IMR-90 (cell line): Measurements from ENCODE around the gene TDG. TPM values are rescaled to one million over a fixed set of nuclear protein-coding genes. Genes with fewer than 3 reads are reported as not detected.

Experiments
- ATAC-seq: fragments of 200-7000 bp; cut with Tn5 transposase; 2 replicates; pipeline ENCODE4 v1.9.1; 2020; ENCODE audit warnings: low read depth, mild to moderate bottlenecking, moderate library complexity
- BruUV-seq: library from RNA; stranded (reverse); fragments of 400-500 nt; replicated peaks from 2 replicates; lab custom pipeline; 2021; lab: Mats Ljungman, UMichigan
- CTCF ChIA-PET: fragments of 300-600 bp; formaldehyde crosslinking; extraction: SDS; loops from one replicate; lab custom pipeline; 2021; ENCODE audit warnings: antibody characterized with exemption; lab: Yijun Ruan, JAX
- POLR2A ChIA-PET: fragments of 300-600 bp; sonication (Branson Sonifier 250); formaldehyde crosslinking; loops from one replicate; lab custom pipeline; 2022; ENCODE audit warnings: antibody characterized with exemption; ENCODE audit not compliant: unreplicated experiment; lab: Charles Lee
- DNase-seq: peaks from one replicate; pipeline ENCODE4 v3.0.0; 2013
- H2AFZ ChIP-seq: replicated peaks from 2 replicates; pipeline ENCODE3; 2013; ENCODE audit warnings: low read length, mild to moderate bottlenecking; ENCODE audit not compliant: poor library complexity
- H2AK5ac ChIP-seq: 2 replicates; pipeline ENCODE4 v1.6.1; 2013; ENCODE audit warnings: low read depth, low read length, inconsistent platforms
- H2AK9ac ChIP-seq: replicated peaks from 2 replicates; pipeline ENCODE3; 2013; ENCODE audit warnings: mild to moderate bottlenecking, low read depth, low read length, moderate library complexity; ENCODE audit not compliant: poor library complexity
- H2BK120ac ChIP-seq: 2 replicates; pipeline ENCODE4 v1.6.1; 2013; ENCODE audit warnings: low read depth, low read length, inconsistent platforms
- H2BK15ac ChIP-seq: 3 replicates; pipeline ENCODE4 v1.6.1; 2013; ENCODE audit warnings: low read depth, low read length, inconsistent platforms
- H2BK20ac ChIP-seq: 2 replicates; pipeline ENCODE4 v1.6.1; 2013; ENCODE audit warnings: low read depth, mild to moderate bottlenecking, inconsistent platforms, low read length, moderate library complexity
- H2BK5ac ChIP-seq: 2 replicates; pipeline ENCODE4 v1.6.1; 2013; ENCODE audit warnings: mild to moderate bottlenecking, low read depth, low read length, inconsistent platforms; ENCODE audit not compliant: poor library complexity, severe bottlenecking
- H3K14ac ChIP-seq: replicated peaks from 2 replicates; pipeline ENCODE4 v1.6.1; 2013; ENCODE audit warnings: low read depth, low read length, inconsistent platforms
- H3K18ac ChIP-seq: 2 replicates; pipeline ENCODE4 v1.6.1; 2013; ENCODE audit warnings: low read depth, low read length, control low read depth
- H3K23ac ChIP-seq: 2 replicates; pipeline ENCODE4 v1.6.1; 2013; ENCODE audit warnings: low read depth, low read length, inconsistent platforms
- H3K27ac ChIP-seq: 2 replicates; pipeline ENCODE4 v1.5.1; 2013; ENCODE audit warnings: mild to moderate bottlenecking, control low read depth, low read length; ENCODE audit not compliant: insufficient read depth
- H3K27me3 ChIP-seq: 2 replicates; pipeline ENCODE4 v1.6.1; 2013; ENCODE audit warnings: low read length; ENCODE audit not compliant: control insufficient read depth, insufficient read depth
- H3K36me3 ChIP-seq: 2 replicates; pipeline ENCODE4 v1.6.1; 2013; ENCODE audit warnings: low read length, mixed read lengths; ENCODE audit not compliant: control insufficient read depth, insufficient read depth
- H3K4ac ChIP-seq: 2 replicates; pipeline ENCODE4 v1.6.1; 2013; ENCODE audit warnings: low read depth, low read length, inconsistent platforms
- H3K4me1 ChIP-seq: 2 replicates; pipeline ENCODE4 v1.6.1; 2013; ENCODE audit warnings: low read length, mixed read lengths; ENCODE audit not compliant: control insufficient read depth, insufficient read depth
- H3K4me2 ChIP-seq: 2 replicates; pipeline ENCODE4 v1.6.1; 2013; ENCODE audit warnings: low read depth, mild to moderate bottlenecking, control low read depth, low read length, moderate library complexity
- H3K4me3 ChIP-seq: 2 replicates; pipeline ENCODE4 v1.5.1; 2013; ENCODE audit warnings: low read depth, mild to moderate bottlenecking, control low read depth, low read length, moderate library complexity; ENCODE audit not compliant: insufficient read depth
- H3K56ac ChIP-seq: 2 replicates; pipeline ENCODE4 v1.6.1; 2013; ENCODE audit warnings: low read length, inconsistent platforms; ENCODE audit not compliant: insufficient read depth; ENCODE audit errors: extremely low read depth
- H3K79me1 ChIP-seq, 2 experiments: 2 replicates each; pipeline ENCODE4 v1.6.1; 2013; ENCODE audit warnings: low read length in 2 of 2, inconsistent platforms in 1 of 2, low read depth in 1 of 2
- H3K9ac ChIP-seq: 2 replicates; pipeline ENCODE4 v1.6.1; 2013; ENCODE audit warnings: low read depth, low read length, control low read depth
- H3K9me1 ChIP-seq: 2 replicates; pipeline ENCODE4 v1.6.1; 2013; ENCODE audit warnings: low read length, inconsistent platforms; ENCODE audit not compliant: insufficient read depth
- H3K9me3 ChIP-seq: 2 replicates; pipeline ENCODE4 v1.6.1; 2013; ENCODE audit warnings: low read length; ENCODE audit not compliant: control insufficient read depth, insufficient read depth
- H4K20me1 ChIP-seq: 2 replicates; pipeline ENCODE4 v1.6.1; 2013; ENCODE audit warnings: low read length, inconsistent platforms; ENCODE audit not compliant: insufficient read depth
- H4K5ac ChIP-seq: 2 replicates; pipeline ENCODE4 v1.6.1; 2013; ENCODE audit warnings: mild to moderate bottlenecking, low read depth, low read length, control low read depth
- H4K8ac ChIP-seq, 2 experiments: 2 replicates each; pipeline ENCODE4 v1.6.1; 2013; ENCODE audit warnings: low read depth in 2 of 2, low read length in 2 of 2, control low read depth in 1 of 2, inconsistent platforms in 1 of 2
- H4K91ac ChIP-seq: 2 replicates; pipeline ENCODE4 v1.6.1; 2013; ENCODE audit warnings: low read depth, low read length, inconsistent platforms; ENCODE audit not compliant: insufficient read depth
- CEBPB ChIP-seq: IDR thresholded peaks from 2 replicates; pipeline ENCODE4 v1.6.1; 2012; ENCODE audit warnings: low read depth, low read length, improper control_type of control experiment
- WGBS, 2 experiments: methylation state at CpG; one replicate each; pipeline versions ENCODE4 v1.1.5 to v1.1.7; 2013; ENCODE audit warnings: missing lambda C conversion rate in 2 of 2; ENCODE audit not compliant: insufficient read length in 1 of 2; ENCODE audit errors: extremely low coverage in 2 of 2; 5-methylcytosine and 5-hydroxymethylcytosine counted together
- dilution Hi-C: fragments of 300-500 bp; cut with HindIII; formaldehyde crosslinking; loops from one replicate; pipeline ENCODE4 v1.14.3; 2018; ENCODE audit warnings: low sequenced_read_pairs; ENCODE audit not compliant: unreplicated experiment
- in situ Hi-C: fragments of 300-500 bp; cut with MboI; formaldehyde crosslinking; loops from 3 replicates; pipeline ENCODE4 v1.14.3; 2019; ENCODE audit warnings: low sequenced_read_pairs, inconsistent platforms, mixed read lengths
- intact Hi-C: fragments of 100-400 bp; cut with micrococcal nuclease; formaldehyde crosslinking; loops from 2 replicates; pipeline ENCODE4 v1.10.0; 2022
- polyA plus RNA-seq, 3 experiments: library from polyadenylated mRNA; depleted of rRNA; stranded (reverse); fragments of >200 nt; gene quantifications; 2 replicates each; pipeline ENCODE4 v1.2.3, GENCODE V29; 2012; ENCODE audit warnings: low replicate concordance in 1 of 3
- total RNA-seq: library from RNA; depleted of rRNA; stranded (reverse); fragments of >200 nt; gene quantifications from 2 replicates; pipeline ENCODE4 v1.2.3, GENCODE V29; 2012

The TDG gene
- total and polyA plus RNA-seq, 2 of the 4 experiments (the other 2 are of a cell fraction) = 14.0 to 14.7 TPM

GRCh38 chr12:103996595-103996994 lies 30.9 kb downstream of the TDG start:
- BruUV-seq = no TSS peak

More at GRCh38 chr12:103996595-103996994, 30.9 kb downstream of the TDG start:
- Histone ChIP-seq H3K27me3 (no peaks in the 10 kb centered on the region), H3K36me3 (no peaks in the 10 kb centered on the region; the same call in 1 of the 2 replicates), H4K8ac (no peak overlapping the region), H3K4me2 (no peak overlapping the region), H3K9ac (no peak overlapping the region), H2BK120ac (no peak overlapping the region), H3K4me3 (no peak overlapping the region), H3K14ac (no peak overlapping the region), H3K23ac (no peak overlapping the region), H3K9me1 (no peaks in the 10 kb centered on the region), H3K79me1 (no peaks in the 10 kb centered on the region), H4K5ac (no peak overlapping the region), H2AK5ac (no peak overlapping the region), H3K4ac (no peak overlapping the region), H4K91ac (no peak overlapping the region), H2BK5ac (no peak overlapping the region), H3K27ac (no peak overlapping the region), H3K4me1 (no peaks in the 10 kb centered on the region), H2BK20ac (no peak overlapping the region), H3K18ac (no peak overlapping the region), H3K56ac (no peak overlapping the region), H2AFZ (no peak overlapping the region), H3K9me3 (no peaks in the 10 kb centered on the region), H4K20me1 (no peaks in the 10 kb centered on the region), H2BK15ac (no peak overlapping the region), H2AK9ac (no peak overlapping the region)
- intact Hi-C loops = no loop called here
- ChIA-PET CTCF (no interaction called here), POLR2A (no interaction called here)
- no CpG with 5 or more reads among the region's 5 CpGs for WGBS, 2 experiments
- dilution Hi-C loops = no loop called here
- in situ Hi-C loops = no loop called here
- no peak for DNase-seq
- no peak for TF ChIP-seq CEBPB
- no peak for ATAC-seq
